ENCODE data around the gene THSD4. TPM values are rescaled to one million over a fixed set of nuclear protein-coding genes. Genes with fewer than 3 reads are reported as not detected.

The THSD4 gene
- total RNA-seq, 1 donor = 15.6 TPM

DNA sequence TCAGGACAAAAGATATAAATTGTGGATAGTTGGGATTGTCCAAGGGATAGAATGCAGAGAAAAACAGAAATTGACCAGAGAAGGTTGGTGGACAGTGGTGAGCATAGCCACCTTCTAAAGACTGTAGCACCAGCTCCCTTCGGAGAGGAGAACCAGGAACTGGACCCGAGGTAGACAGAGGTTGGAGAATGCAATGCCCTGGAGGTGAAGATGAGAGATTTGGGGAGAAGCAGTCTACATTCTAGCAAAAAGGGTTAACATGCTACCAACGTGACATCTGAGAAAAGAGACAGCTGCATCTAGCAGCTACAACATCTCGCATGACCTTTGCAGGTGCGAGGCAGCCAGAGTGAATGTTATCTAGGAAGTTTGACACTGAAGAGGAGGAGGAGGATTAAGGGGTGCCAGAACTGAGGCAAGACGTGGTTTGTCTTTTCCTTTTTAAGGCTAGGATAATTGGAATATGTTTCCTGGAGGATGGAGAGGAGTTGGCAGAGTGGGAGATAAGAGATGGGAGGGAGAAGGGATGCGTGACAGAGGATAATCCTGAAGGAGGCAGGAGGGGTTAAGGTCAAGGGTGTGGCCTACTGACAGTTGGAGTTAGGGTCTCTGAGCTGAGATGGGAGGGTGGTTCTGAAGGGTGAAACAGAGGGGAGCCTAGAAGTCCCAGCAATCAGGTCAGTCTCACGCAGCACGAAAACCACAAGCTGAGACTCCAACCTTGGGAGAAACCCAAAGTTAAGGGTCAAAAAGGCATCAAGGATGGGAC, 591.4 kb downstream of the THSD4 start:
- no peaks in the 10 kb centered on the region for H3K9me3 ChIP-seq (ENCODE audit: low read depth, low read length)
- H3K4me3 ChIP-seq (ENCODE audit: insufficient read depth, low read length) = no peak overlapping the region
- DNase-seq (ENCODE audit: insufficient read length, low spot score, missing footprints) = no peak
- peaks cover 20% of the 10 kb centered on the region for H3K4me1 ChIP-seq (ENCODE audit: insufficient read depth, low read length)
- H2AFZ ChIP-seq (ENCODE audit: low read length) = no peak overlapping the region
- H3K36me3 ChIP-seq (ENCODE audit: insufficient read depth, low read length) = no peaks in the 10 kb centered on the region
- H3K27me3 ChIP-seq (ENCODE audit: insufficient read depth, low read length) = peaks cover 6% of the 10 kb centered on the region
- H4K20me1 ChIP-seq (ENCODE audit: insufficient read depth, low read length) = no peaks in the 10 kb centered on the region
- TF ChIP-seq, protein P1, sequence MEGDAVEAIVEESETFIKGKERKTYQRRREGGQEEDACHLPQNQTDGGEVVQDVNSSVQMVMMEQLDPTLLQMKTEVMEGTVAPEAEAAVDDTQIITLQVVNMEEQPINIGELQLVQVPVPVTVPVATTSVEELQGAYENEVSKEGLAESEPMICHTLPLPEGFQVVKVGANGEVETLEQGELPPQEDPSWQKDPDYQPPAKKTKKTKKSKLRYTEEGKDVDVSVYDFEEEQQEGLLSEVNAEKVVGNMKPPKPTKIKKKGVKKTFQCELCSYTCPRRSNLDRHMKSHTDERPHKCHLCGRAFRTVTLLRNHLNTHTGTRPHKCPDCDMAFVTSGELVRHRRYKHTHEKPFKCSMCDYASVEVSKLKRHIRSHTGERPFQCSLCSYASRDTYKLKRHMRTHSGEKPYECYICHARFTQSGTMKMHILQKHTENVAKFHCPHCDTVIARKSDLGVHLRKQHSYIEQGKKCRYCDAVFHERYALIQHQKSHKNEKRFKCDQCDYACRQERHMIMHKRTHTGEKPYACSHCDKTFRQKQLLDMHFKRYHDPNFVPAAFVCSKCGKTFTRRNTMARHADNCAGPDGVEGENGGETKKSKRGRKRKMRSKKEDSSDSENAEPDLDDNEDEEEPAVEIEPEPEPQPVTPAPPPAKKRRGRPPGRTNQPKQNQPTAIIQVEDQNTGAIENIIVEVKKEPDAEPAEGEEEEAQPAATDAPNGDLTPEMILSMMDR (IDR thresholded peaks at IDR 0.05; ENCODE audit: extremely low read depth, low read depth, low read length) = no peak
- no peaks in the 10 kb centered on the region for H3K79me2 ChIP-seq (ENCODE audit: insufficient read depth, low read length)
- no peak overlapping the region for H3K4me2 ChIP-seq (ENCODE audit: insufficient read depth, low read length)
- H3K27ac ChIP-seq (ENCODE audit: low read depth, low read length) = no peak overlapping the region

DNA sequence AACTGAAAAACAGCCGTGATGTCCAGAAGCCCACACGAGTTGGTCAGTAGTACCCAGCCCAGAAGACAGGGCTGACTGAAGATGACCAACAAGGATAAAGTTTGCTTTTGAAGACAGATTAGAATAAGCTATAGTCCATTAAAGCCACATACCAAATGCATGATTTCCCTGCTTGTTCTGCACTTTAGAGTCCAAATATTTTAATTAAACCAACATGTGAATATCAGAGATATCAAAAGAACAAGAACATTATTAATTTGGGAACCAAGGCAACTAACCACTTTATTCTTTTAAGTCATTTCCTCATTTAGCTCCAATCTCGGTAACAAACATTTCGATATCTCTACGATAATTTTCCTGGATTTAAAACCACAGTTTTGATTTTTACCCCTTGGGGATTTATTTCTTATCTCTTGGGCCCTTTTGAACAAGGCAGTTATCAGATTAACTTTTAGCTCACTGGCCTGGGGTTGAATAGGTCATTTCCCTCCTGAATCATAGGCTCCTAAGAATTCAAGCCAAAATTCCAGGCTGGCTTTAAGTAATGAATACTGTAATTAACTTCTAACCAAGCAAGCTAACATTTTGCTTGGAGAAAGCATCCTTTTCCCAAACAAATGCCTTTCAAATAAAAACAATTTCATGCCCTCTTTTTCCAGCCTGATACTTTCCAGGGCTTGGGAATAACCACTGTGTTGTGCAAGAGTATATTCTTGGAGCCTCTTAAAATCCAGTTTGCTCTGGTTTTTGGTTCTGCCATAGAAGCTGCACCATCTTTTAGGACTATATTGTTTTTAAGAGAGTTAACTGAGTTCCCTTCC, 592.2 kb downstream of the THSD4 start:
- no peak overlapping the region for H3K4me3 ChIP-seq (ENCODE audit: insufficient read depth, low read length)
- H3K27ac ChIP-seq (ENCODE audit: low read depth, low read length) = no peak overlapping the region
- no peaks in the 10 kb centered on the region for H4K20me1 ChIP-seq (ENCODE audit: insufficient read depth, low read length)
- peaks cover 20% of the 10 kb centered on the region for H3K4me1 ChIP-seq (ENCODE audit: insufficient read depth, low read length)
- DNase-seq (ENCODE audit: insufficient read length, low spot score, missing footprints) = peak; percentile 78
- H3K4me2 ChIP-seq (ENCODE audit: insufficient read depth, low read length) = no peak overlapping the region
- no peaks in the 10 kb centered on the region for H3K36me3 ChIP-seq (ENCODE audit: insufficient read depth, low read length)
- TF ChIP-seq, protein P1 (IDR thresholded peaks at IDR 0.05; ENCODE audit: extremely low read depth, low read depth, low read length) = no peak
- no peaks in the 10 kb centered on the region for H3K79me2 ChIP-seq (ENCODE audit: insufficient read depth, low read length)
- H3K9me3 ChIP-seq (ENCODE audit: low read depth, low read length) = no peaks in the 10 kb centered on the region
- no peak overlapping the region for H2AFZ ChIP-seq (ENCODE audit: low read length)
- H3K27me3 ChIP-seq (ENCODE audit: insufficient read depth, low read length) = peaks cover 6% of the 10 kb centered on the region

DNA sequence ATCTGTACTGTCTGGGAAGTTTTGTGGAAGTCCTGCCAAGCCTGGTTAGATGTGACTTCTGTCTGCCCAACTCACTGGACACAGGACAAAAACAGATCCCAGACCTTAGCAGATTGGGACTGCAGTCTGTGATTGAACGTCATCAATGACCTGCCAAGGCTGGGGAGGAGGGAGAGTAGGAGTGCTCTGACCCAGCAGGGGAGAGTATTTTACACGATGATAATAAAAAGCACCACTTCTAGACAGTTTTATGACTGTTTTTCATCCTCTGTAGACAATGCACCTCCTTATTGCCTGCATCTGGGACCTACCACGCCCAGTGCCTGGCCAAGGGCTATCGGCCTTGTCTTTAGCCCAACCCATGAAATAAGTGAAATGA, 592.8 kb downstream of the THSD4 start:
- Histone ChIP-seq H3K36me3 (ENCODE audit: insufficient read depth, low read length) (no peaks in the 10 kb centered on the region), H3K9me3 (ENCODE audit: low read depth, low read length) (no peaks in the 10 kb centered on the region), H4K20me1 (ENCODE audit: insufficient read depth, low read length) (no peaks in the 10 kb centered on the region), H3K27ac (ENCODE audit: low read depth, low read length) (no peak overlapping the region), H3K79me2 (ENCODE audit: insufficient read depth, low read length) (no peaks in the 10 kb centered on the region), H2AFZ (ENCODE audit: low read length) (no peak overlapping the region), H3K4me3 (ENCODE audit: insufficient read depth, low read length) (no peak overlapping the region), H3K27me3 (ENCODE audit: insufficient read depth, low read length) (peaks cover 6% of the 10 kb centered on the region), H3K4me1 (ENCODE audit: insufficient read depth, low read length) (peaks cover 20% of the 10 kb centered on the region), H3K4me2 (ENCODE audit: insufficient read depth, low read length) (peak overlapping the region; percentile 9)
- TF ChIP-seq, protein P1 (IDR thresholded peaks at IDR 0.05; ENCODE audit: extremely low read depth, low read depth, low read length) = no peak
- peak; percentile 52 for DNase-seq (ENCODE audit: insufficient read length, low spot score, missing footprints)

DNA sequence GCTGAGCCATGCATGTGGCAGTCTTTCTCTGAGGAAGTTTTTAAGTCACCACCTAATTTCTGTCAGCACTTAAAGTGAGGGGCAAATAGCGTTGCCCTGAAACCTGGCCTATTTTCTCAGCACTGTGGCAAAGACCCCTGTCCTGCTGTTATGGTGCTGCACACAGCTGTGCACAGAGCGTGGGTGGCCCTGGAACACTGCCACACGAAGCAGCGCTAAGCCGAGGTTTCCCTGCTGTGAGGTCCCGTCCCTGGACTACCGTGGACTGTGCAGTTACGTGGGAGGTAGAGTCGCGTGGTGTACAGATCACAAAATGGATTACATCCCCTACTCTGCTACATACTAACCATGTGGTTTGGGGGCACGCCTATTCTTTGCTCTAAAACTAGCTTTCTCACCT, 593.5 kb downstream of the THSD4 start:
- H3K9me3 ChIP-seq (ENCODE audit: low read depth, low read length) = no peaks in the 10 kb centered on the region
- no peak for DNase-seq (ENCODE audit: insufficient read length, low spot score, missing footprints)
- no peak overlapping the region for H3K27ac ChIP-seq (ENCODE audit: low read depth, low read length)
- H4K20me1 ChIP-seq (ENCODE audit: insufficient read depth, low read length) = no peaks in the 10 kb centered on the region
- H3K4me2 ChIP-seq (ENCODE audit: insufficient read depth, low read length) = peak overlapping the region; percentile 0
- H2AFZ ChIP-seq (ENCODE audit: low read length) = no peak overlapping the region
- peaks cover 6% of the 10 kb centered on the region for H3K27me3 ChIP-seq (ENCODE audit: insufficient read depth, low read length)
- TF ChIP-seq, protein P1 (IDR thresholded peaks at IDR 0.05; ENCODE audit: extremely low read depth, low read depth, low read length) = no peak
- no peaks in the 10 kb centered on the region for H3K36me3 ChIP-seq (ENCODE audit: insufficient read depth, low read length)
- peaks cover 20% of the 10 kb centered on the region for H3K4me1 ChIP-seq (ENCODE audit: insufficient read depth, low read length)
- no peak overlapping the region for H3K4me3 ChIP-seq (ENCODE audit: insufficient read depth, low read length)
- H3K79me2 ChIP-seq (ENCODE audit: insufficient read depth, low read length) = no peaks in the 10 kb centered on the region
